Nephron (organoid): ENCODE data around the gene CHAF1B.

ENCODE experiments used
- H3K27ac Mint-ChIP-seq, 3 experiments: 2 replicates each; pipeline ENCODE4 v1.8.0; 2020; ENCODE audit warnings: mixed read lengths in 3 of 3, mild to moderate bottlenecking in 2 of 3, moderate library complexity in 1 of 3
- H3K27me3 Mint-ChIP-seq: 2 replicates; pipeline ENCODE4 v1.8.0; 2021; ENCODE audit warnings: low read depth, mild to moderate bottlenecking, moderate library complexity, mixed read lengths
- H3K36me3 Mint-ChIP-seq: 2 replicates; pipeline ENCODE4 v1.8.0; 2020; ENCODE audit warnings: low read depth, mixed read lengths
- H3K4me1 Mint-ChIP-seq: 2 replicates; pipeline ENCODE4 v1.8.0; 2020; ENCODE audit warnings: mixed read lengths
- H3K4me3 Mint-ChIP-seq, 3 experiments: 2 replicates each; pipeline ENCODE4 v1.8.0; 2020; ENCODE audit warnings: mild to moderate bottlenecking in 3 of 3, mixed read lengths in 3 of 3, moderate library complexity in 2 of 3
- H3K9me3 Mint-ChIP-seq: 2 replicates; pipeline ENCODE4 v1.8.0; 2020; ENCODE audit warnings: mixed read lengths
- TF ChIP-seq, protein P1 (sequence below), 3 experiments: fragments of 200-600 bp; sonication (generic); IDR thresholded peaks; one replicate each; pipeline ENCODE4 v1.5.0; 2021; ENCODE audit warnings: antibody characterized with exemption in 3 of 3; ENCODE audit not compliant: unreplicated experiment in 3 of 3

The CHAF1B gene

DNA sequence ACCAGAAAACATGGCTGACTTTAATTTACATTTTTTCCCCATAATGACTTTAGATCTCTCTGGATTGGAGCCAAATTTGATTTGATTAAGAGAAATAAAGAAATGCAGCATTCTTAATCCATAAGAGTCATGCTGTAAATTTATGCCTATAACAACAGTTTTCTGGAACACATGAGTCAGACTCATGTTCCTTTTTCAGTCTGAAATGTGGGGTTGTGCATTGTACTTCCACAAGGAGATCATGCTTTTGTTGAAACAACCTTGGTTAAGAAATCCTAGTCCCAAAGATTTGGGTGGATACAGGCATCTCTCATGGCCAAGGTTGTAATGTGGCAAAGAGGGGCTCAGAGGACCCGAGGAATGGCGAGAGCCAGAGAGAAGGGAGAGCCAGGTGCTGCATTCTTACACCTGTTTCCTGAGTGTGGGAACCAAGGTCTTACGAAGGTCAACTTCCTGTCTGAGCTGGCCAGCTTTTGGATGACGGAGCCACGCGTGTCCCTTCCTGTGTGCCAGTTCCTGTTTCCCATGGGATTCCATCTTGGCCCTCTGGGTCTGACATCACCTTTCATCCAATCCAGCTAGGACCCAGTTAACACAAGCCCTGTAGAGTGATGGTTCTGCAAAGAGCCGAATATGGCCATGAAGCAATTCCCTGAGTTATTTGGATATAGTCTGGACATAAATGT, 71.7 kb downstream of the CHAF1B start:
- no peaks in the 10 kb centered on the region for H3K36me3 Mint-ChIP-seq
- H3K27ac Mint-ChIP-seq: no peak overlapping the region
- H3K27me3 Mint-ChIP-seq: peaks cover 21% of the 10 kb centered on the region
- H3K4me1 Mint-ChIP-seq: peaks cover 34% of the 10 kb centered on the region
- no peak overlapping the region for H3K4me3 Mint-ChIP-seq
- TF ChIP-seq, protein P1, sequence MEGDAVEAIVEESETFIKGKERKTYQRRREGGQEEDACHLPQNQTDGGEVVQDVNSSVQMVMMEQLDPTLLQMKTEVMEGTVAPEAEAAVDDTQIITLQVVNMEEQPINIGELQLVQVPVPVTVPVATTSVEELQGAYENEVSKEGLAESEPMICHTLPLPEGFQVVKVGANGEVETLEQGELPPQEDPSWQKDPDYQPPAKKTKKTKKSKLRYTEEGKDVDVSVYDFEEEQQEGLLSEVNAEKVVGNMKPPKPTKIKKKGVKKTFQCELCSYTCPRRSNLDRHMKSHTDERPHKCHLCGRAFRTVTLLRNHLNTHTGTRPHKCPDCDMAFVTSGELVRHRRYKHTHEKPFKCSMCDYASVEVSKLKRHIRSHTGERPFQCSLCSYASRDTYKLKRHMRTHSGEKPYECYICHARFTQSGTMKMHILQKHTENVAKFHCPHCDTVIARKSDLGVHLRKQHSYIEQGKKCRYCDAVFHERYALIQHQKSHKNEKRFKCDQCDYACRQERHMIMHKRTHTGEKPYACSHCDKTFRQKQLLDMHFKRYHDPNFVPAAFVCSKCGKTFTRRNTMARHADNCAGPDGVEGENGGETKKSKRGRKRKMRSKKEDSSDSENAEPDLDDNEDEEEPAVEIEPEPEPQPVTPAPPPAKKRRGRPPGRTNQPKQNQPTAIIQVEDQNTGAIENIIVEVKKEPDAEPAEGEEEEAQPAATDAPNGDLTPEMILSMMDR (IDR thresholded peaks at IDR 0.05; ENCODE audit: unreplicated experiment in 3 of 3): no peak
- no peaks in the 10 kb centered on the region for H3K9me3 Mint-ChIP-seq

DNA sequence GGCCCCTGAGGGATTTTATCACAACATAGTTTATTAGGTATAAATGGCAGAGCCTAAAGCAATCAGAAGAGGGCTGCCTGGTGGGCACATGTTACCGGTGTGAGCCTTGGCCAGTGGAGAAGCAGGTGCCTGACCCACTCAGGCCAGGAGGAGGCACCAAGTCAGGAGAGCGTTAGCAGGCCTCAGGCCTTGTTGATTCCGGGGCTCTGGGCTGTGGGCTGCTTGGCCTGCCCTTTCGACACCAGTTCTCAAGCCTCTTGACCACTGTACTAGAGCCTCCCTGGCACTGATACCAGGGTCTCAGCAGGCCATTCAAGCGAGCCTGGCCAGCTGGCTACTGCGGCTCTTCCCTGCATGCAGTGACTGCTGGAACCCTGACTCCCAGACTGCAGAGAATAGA, 73.9 kb downstream of the CHAF1B start:
- TF ChIP-seq, protein P1 (IDR thresholded peaks at IDR 0.05; ENCODE audit: unreplicated experiment in 3 of 3): no peak
- H3K27ac Mint-ChIP-seq: no peak overlapping the region

DNA sequence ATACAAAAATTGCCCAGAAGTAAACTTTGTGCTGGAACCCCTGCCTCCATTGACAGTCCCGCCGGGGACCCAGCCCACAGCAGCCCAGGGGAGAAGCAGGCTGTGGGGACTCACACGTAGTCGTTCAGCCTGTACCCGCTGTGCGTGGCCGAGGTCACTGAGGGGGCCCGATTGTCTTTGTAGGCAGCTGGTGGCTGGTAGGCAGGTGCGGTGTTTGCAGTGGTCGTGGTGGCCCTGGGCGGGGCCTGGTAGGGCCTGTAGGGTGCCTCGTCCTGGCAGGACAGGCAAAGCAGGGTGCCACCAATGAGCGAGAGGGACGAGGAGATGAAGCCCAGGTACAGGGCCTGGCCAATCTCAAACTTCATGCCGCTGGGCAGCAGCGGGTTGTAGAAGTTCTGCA, 75.7 kb downstream of the CHAF1B start:
- Mint-ChIP-seq H3K4me3 (no peak overlapping the region), H3K27me3 (peaks cover 34% of the 10 kb centered on the region), H3K27ac (peak overlapping the region in 1 of 3 experiments; percentile 8), H3K9me3 (no peaks in the 10 kb centered on the region), H3K4me1 (peaks cover 28% of the 10 kb centered on the region), H3K36me3 (no peaks in the 10 kb centered on the region)
- TF ChIP-seq, protein P1 (IDR thresholded peaks at IDR 0.05; ENCODE audit: unreplicated experiment in 3 of 3): no peak

More for the DNA sequence above, 73.9 kb downstream of the CHAF1B start:
- peaks cover 34% of the 10 kb centered on the region for H3K27me3 Mint-ChIP-seq
- H3K4me3 Mint-ChIP-seq: no peak overlapping the region
- peaks cover 31% of the 10 kb centered on the region for H3K4me1 Mint-ChIP-seq
- H3K36me3 Mint-ChIP-seq: no peaks in the 10 kb centered on the region
- H3K9me3 Mint-ChIP-seq: no peaks in the 10 kb centered on the region

DNA sequence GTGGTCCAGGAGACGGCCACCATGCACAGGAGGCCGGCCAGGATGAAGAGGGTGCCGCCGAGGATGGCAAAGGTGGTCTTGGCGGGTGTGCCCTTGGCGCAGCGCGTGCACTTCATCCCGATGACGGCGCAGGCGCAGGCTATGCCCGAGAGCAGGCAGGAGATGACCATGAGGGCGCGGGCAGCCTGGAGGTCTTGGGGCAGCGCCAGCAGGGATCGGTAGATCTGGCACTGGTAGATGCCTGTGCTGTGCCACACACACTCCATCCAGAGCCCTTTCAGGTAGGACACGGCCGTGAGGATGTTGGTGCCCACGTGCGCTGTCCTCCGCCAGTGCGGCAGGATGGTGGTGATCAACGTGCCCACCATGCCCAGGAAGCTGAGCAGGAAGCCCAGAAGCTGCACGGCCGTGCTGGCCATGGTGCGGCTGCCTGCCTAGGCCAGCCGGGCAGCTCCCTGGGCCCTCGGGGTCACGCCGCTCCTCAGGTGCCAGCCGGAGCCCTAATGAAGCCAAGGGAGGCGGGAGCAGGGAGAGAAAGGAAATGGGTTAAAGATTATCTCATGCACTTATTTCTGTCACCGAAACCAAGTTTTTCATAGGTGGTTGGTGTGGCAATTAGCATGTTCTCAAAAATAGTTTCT, 76.2 kb downstream of the CHAF1B start:
- Mint-ChIP-seq H3K9me3 (no peaks in the 10 kb centered on the region), H3K36me3 (no peaks in the 10 kb centered on the region), H3K4me3 (no peak overlapping the region)

DNA sequence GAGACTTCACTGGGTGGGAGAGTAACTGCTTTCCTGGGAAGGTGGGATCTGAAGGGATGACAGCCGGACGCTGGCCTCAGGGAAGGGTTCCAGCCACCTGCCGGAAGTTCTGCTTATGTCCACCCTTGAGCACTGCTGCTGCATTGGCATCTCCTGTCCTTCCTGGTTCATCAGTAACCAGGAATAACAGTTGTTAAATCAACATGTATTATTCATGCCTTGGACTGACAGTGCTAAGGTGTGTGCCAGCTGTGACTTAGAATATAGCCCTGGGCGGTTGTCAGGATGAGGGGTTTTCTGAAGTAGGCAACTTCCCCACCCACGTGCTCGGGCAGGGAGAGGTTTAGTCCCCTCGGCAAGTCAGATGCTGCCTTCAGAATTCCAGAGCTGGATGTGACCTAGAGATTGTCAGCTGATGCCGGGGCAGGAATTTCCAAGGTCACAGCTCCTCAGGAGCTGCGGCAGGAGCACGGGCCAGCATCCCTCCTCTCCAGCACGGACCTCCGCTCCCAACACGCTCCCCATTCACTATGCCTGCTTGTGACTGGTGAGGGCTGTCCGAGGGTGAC, 76.8 kb downstream of the CHAF1B start:
- Mint-ChIP-seq H3K27ac (no peak overlapping the region), H3K36me3 (no peaks in the 10 kb centered on the region), H3K9me3 (peaks cover 2% of the 10 kb centered on the region), H3K27me3 (peaks cover 37% of the 10 kb centered on the region), H3K4me3 (no peak overlapping the region), H3K4me1 (peaks cover 27% of the 10 kb centered on the region)
- TF ChIP-seq, protein P1 (IDR thresholded peaks at IDR 0.05; ENCODE audit: unreplicated experiment in 3 of 3): no peak

More for the DNA sequence above, 76.2 kb downstream of the CHAF1B start:
- TF ChIP-seq, protein P1 (IDR thresholded peaks at IDR 0.05; ENCODE audit: unreplicated experiment in 3 of 3): no peak
- Mint-ChIP-seq H3K27ac (no peak overlapping the region), H3K27me3 (peaks cover 33% of the 10 kb centered on the region), H3K4me1 (peaks cover 27% of the 10 kb centered on the region)
